SW480 (cell line): Measurements from ENCODE around the gene CPD.

Experiments used
- DNase-seq: peaks from one replicate; pipeline ENCODE4 v3.0.0-alpha.2; 2016; ENCODE audit warnings: low spot score

The CPD gene

DNA sequence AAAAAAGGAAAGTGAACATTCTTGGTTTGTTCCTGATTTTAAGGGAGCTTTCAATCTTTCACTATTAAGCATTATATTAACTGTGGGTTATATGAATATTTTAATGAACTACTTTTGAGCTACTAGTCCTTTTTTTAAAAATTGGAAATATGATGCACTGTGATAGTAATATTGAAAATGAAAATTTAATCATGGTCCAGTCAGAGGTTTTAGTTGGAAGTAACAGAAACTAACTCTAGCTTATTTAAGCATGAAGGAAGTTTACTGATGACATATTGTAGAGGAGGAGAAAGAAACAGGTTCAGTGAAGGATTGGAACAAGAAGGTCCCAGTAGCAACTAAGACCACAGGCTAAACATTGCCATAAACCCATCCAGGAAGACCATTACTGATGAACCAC is 24.0 kb upstream of the CPD start:
- no peak for DNase-seq

DNA sequence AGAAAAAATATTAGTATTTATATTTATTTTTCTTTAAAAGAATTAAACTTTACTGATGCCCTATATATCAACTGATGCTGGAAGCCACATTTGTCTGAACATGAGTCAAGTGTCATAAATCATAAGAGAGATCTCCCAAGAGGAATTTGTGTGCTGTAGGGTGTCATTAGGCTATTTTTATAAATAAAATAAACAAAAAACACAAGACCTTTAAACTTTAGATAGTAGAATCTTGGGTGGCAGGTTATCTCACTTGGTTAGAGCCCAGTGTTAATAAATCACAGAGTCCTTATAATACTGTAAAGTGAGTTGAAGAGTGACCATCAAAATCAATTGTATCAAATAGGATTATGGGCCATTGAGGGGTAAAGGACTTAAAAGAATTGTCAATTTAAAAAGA is 21.3 kb upstream of the CPD start:
- no peak for DNase-seq

DNA sequence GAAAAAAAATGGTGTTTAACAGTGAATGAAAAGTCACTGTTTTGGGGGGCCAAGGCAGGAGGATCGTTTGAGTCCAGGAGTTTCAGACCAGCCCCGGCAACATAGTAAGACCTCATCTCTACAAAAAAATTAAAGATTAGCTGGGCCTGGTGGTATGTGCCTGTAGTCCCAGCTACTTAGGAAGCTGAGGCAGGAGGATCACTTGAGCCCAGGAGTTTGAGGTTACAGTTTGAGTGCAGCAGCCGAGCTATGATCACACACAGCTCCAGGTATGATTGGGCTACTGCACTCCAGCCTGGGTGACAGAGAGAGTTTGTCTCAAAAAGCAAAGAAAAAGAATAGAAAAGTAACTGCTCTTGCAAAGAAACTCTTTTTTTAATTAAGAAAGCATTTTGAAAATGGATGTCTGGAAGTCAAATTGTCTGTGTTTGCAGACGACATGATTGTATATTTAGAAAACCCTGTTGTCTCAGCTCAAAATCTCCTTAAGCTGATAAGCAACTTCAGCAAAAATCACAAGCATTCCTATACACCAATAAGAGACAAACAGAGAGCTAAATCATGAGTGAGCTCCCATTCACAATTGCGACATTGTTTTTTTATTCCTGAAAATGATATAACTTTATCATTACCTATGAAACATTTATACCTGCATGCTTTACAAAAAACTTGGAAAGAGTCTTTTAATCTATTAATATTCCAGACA is 20.5 kb upstream of the CPD start:
- no peak for DNase-seq

DNA sequence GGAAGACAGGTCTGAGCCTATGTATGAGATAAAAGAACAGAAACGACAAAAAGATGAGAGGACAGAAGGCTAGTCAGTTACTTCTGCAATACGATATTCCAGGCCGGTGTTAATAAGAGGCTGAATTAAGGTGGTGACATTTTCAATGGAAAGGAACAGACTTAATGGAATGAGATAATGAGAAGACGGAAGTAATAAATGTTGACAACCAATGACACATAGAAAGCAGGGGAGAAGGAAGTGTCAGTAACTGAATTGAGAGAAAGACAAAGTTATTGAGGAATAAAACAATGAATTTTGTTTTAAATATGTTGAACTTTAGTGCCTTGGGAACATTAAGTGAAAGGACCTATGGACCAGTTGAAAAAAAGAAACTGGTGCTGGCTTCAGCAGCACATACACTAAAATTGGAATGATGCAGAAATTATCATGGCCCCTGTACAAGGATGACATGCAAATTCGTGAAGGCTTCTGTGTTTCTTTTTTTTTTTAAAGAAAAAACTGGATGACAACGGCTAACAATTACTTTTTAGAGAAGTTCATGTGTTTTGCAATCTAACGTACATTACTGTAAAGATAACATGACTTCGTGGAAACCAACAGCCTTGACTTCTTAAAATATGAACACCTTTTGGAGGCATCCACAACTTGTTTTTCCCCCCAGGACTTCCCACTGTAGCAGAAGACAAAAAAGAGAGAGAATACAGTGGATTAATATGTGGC is 18.5 kb upstream of the CPD start:
- no peak for DNase-seq

DNA sequence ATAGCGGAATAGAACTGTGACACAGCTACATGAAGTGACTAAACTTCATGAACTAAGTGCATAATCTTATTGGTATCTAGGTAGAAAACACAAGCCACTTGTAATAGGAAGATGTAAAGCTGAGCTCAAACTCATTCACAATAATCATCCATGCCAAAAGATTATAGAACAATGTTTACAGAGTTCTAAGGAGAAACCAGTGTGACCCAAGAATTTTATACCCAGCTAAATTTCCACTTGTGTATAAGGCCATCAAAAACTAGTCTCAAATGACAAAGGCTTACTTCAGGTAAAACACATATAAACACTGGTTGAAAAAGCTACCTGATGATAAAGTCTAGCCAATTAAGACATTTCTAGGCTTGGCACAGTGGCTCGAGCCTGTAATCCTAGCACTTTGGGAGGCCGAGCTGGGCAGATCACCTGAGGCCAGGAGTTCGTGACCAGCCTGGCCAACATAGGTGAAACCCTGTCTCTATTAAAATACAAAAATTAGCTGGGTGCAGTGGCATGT is 16.9 kb upstream of the CPD start:
- no peak for DNase-seq

DNA sequence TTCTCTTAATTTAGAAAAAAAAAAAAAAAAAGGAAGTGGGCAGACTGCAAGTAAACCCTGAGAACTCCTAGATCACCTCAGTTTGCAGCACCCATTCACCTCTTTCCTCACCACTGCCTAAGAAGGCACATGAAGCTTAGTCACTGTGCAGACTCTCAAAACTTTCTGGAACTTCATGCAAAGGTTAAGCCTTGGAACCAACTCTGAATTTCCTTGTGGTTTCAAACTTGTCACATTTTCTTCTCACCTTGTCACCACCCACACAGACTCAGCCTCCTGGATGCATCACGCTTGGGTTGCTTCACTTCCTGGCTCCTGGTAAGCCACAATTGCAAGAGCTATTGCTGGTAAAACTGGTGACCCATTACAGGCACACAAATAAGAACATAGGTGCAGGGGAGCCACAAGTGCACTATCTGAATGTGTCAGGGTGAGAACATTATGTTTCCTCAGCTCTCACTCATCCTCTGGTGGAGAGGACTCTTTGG is 15.0 kb upstream of the CPD start:
- DNase-seq: peak; percentile 40

DNA sequence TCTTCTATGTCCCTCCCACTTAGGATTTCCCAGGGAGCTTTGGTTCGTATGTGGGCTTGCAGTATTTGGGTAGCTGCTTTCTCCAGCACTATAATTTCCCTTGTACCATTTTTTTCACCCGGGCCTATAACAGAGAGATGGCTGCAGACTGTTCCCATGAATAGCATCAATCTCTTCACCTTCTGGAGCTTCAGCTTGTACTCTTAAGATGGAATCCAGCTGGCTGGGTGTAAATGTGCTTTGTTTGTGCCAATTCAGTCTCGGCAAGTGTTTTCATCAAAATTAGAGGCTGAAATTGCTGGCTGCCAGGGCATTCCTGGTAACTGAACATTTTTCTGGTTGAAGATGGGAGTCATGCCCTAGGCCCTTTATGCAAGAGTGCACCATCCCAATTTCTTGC is 12.2 kb upstream of the CPD start:
- no peak for DNase-seq

DNA sequence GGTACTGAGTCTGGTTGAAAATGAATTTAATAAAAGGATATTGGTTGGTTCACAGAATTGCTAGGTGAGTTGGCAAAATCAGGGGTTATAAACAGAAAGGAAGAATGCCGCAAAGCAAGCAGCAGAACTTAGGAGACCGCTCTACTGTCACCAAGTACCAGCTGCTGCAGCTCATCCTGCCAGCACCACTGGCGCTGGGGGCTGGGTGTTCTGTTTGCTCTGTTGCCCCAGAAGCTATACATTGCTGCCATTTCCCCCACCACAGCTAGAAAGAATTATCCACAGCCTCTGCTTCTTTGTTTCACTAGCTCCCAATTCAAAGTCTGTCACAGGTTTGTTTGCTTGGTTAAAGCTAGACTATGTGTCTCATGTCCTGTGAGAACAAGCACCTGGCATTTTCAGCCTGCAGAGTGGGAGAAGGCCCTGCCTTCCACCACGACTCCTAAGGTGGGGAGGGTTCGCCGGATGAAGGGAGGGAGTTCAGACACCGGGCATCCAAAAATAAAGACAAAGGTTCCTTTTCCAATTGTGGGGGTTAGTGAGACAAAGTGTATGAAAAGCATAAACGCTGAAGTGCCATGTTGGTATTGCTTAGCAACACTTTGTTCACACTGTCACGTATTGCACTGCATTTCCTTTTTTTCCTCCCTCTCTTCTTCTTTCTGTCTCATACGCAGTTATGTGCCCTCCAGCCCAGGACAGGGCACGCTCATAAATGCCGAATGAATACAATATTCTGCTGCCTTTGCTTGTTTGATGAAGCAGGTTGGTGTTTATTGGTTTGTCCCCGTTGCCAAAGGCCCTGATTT is 9.6 kb upstream of the CPD start:
- no peak for DNase-seq

DNA sequence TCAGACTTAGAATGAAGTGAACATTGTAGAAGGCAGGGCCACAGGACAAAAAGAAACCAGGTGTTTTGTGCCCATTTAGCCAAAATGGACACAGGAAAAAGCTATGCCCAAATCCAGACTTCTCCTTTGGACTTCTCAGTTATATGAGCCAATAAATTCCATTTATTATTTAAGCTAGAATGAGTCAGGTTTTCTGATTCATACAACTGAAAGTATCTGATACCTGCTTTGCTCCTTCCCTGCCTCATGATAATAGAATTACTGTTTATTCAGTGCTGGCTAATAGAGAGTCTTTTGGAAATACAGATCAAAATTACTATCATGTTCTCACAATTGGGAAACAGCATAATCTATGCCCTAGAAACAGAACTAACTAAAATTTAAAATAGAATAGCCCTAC is 8.7 kb upstream of the CPD start:
- no peak for DNase-seq

DNA sequence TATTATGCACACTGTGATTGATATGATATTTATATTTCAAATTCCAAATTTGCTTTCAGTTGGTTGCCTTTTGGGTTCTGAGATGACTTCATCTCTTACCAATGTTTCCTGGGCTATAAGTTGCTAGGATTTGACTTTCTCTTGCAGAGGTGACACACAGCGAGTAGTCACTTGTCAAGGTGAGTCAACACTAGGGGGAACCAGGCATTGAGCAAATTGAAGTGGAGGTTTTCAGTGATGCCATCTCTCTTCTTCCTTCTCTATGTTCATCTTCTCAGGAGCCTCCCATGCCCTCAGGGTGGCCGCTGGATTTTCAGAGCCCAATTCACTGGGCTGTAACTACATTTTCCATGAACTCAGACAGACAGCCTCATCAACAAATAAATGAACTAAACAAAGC is 6.0 kb upstream of the CPD start:
- DNase-seq: peak; percentile 36

DNA sequence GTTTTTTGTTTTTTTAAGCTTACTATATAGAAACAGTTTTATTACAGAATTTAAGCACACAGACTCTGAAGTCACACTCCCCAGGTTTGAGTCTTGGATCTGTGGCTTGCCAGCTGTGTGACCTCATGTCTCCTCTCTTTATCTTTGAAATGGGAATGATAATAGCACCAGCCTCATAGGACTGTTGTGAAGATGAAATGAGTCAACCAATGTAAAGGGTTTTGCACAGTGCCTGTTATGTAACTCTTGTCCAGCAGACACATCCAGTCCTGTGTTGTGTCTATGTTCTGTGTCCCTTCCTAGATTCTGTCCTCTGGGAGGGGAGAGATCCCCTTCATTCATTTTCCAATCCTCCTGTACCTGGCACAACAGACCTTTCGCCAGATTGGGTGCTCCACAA is 3.1 kb upstream of the CPD start:
- DNase-seq: no peak

DNA sequence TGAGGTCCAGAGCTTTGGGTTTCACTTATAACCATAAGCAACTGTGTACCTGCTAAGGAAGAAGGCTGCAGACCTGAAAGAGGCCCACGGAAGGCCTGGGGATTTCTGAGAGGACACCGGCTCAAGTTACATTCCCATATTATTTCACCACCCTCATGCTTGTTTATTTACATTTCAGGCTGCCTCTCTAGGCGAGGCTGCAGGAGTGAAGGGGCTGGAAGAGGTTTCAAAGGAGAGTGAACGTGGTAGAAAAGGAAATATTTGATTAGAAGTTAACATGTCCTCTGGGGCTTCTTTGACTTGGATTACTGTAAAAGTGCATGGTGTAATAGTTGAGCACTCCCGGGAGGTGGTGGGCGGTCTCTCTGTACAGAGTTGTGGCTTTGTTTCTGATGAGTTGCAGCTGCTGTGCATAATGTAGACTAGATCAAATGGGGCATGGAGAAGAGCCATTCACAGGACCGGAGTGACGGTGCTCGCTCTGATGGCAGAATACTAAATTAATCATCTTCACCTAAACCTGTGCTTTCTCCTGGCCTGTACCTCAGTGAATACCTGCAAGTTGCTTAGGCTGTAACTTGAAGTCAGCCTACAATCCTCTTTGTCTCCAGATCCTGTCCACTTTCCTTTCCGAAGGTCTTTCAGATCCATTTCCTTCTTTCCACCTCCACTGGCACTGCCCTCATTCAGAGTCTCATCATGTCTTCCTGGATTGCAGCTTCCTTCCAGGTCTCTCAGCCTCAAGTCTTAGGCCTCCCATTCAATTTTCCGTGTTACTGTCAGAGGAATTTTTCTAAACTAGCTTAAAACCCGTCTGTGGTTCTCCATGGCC is 1.9 kb upstream of the CPD start:
- peak; percentile 61 for DNase-seq

DNA sequence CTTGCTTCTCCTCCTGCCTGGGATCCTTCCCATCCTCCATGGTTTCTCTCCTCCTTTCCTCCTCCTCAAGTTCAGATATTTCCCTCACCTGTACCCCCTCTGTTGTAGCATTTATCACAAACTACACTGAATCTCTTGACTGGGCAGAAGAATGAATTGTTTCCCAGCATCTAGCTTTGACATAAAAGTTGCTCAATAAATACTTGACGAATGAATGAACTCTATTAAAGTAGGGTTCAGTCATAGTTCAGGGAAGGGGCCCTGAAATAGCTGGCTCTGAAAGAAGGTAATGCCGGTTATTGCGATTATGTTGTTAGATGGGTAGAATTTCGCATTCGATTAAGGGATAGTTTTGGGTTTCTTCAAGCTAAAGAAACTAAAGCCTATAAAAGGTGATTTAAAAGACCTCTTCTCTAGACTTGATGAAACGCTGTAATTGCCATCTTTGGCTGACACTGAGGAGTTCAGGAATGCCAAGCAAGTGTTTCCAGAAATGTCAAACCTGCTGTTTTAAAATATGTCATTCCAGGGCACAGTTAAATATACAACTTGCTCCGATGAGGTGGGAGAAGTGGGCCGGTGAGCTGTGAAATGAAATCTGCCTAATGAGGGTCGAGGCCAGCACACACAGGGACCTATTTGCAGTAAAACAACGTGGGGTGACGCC is 1.0 kb upstream of the CPD start:
- no peak for DNase-seq

DNA sequence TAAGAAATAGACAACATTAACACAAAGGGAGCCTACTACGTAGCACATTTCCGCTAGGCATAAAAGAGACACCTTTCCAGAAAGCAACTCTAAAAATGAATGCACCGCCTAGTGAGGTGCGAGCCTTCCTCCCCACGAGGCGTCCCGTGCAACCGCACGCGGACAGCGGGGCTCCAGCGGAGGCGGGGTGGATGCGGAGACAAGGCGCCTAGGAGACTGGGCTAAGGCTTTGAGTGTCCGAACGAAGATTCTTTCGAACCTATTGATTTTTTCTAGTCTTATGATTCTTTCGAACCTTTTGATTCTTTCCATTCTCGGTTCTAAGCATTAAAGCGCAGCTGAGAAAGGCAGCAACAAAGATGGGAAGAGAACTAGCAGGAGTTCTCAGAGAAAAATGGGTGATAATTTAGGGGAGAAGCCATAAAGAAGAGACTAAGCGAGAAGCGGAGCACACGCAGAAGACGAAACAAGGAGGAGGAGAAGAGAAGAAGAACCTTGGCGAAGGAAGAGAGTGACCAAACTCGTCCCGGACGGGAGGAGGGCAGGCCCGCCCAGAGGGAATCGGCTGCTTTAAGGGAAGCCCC is 394 bp upstream of the CPD start:
- DNase-seq: no peak

DNA sequence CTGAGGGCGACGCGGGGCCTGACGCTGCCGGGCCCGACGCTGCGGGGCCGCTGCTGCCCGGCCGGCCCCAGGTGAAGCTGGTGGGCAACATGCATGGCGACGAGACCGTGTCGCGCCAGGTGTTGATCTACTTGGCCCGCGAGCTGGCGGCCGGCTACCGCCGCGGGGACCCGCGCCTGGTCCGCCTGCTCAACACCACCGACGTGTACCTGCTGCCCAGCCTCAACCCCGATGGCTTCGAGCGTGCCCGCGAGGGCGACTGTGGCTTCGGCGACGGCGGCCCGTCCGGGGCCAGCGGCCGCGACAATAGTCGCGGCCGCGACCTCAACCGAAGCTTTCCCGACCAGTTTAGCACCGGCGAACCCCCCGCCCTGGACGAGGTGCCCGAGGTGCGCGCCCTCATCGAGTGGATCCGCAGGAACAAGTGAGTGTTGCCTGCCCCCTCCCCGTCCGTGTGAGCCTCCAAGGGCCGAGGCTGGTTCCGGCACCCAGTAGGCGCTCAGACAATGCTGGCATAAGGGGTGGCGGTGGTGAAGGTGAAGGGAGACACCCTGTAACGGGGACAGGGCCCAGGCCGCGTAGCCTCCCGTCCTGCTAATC is 676 bp downstream of the CPD start:
- DNase-seq: peak; percentile 38

DNA sequence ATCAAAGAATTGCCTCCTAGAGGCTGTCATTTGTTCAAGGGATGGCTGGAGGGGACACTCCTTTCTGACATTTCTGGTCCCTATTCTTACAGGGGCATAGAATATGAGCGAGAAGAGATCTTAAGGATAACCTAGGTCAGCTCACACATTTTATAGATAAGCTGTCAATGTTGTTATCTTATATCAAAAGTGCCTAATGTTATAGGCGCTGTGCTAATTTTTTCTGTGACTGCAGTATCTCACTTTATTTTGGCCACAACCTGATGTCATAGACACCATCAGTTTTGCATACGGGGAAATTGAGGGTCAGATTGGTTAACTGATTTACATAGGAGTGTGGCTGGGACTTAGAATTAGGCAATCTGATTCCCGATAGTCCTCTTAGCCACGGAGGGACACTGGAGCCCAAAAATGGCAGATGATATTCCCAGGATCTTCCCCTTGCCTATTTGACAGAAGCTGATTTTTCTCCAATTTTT is 1.2 kb downstream of the CPD start:
- DNase-seq: peak; percentile 26

DNA sequence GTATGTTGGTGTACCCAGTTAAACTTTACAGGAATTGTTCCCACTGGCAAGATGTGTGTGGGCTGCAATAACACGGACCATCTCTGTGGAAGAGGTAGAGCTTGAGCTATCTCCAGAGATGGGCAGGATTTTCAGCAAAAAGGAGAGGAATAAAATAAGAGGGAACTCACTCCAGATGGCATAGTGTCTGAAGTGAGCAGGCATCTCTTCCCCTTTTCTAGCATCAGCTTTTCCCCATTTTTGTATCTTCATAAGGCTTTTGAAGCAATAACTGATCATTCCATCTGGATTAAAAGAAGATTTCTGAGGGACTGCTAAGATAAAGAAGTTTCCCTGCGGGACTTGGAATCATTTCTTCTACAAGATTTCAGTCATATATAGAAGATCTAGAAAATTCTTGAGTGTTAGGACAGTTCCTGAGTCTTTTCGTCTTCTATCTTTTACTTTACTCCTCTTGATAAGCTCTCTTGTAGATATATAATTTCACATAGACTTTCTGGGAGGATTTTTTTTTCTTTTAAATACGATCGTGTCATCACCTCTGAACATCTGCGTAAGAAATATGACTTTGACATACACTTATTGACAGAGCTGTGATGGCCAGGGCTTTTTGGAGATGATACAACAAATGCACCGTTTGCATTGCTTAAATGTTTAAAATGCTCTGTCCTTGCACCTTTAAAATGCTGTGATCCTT is 2.1 kb downstream of the CPD start:
- DNase-seq: no peak

DNA sequence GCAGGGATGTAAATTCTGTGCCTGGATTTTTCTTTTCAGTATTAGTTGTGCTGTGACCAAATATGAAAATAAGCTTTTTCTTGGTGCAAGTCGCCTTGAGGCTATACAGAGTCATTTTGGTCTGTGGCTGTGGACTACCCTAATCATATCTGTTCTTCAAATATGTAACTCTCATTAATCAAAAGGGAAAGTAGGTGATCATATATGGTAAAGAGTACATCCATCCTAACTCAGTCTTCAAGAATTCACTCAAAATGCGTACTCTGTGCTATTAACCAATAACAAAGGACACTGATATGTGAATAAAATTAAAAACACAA is 2.6 kb downstream of the CPD start:
- DNase-seq: no peak

DNA sequence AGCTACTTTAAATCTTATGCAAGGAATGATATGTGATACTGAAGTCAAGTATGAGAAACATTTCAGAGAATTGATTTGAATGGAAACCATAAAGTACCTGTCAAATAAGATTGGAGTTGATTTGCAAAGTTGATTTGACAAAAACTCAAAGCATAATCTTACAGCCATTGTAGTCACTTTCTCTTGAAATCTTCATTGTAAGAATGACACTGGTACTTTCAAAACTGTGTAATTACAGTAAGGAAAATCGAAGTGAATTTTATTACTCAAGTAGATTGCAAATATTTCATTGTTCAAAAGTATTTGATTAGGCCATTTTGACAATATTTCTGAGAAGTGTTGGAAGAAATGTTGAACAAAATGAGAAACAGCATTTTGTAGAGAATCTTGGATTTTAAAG is 3.6 kb downstream of the CPD start:
- DNase-seq: no peak
